PC-9 (cell line): ENCODE results near the gene PXT1. TPM values are rescaled to one million over a fixed set of nuclear protein-coding genes. Genes with fewer than 3 reads are reported as not detected.
"Not testable (repeated sequence)": the region's sequence is repeated elsewhere in the genome, so short reads cannot be mapped to it uniquely, and the experiment has no call there.

ENCODE experiments used
- BruUV-seq: library from RNA; stranded (reverse); fragments of 400-500 nt; replicated peaks from 2 replicates; lab custom pipeline; 2021; lab: Mats Ljungman, UMichigan
- CTCF ChIA-PET: fragments of 300-600 bp; sonication (Branson Sonifier 250); formaldehyde crosslinking; loops from one replicate; lab custom pipeline; 2022; ENCODE audit warnings: antibody characterized with exemption; lab: Charles Lee
- POLR2A ChIA-PET: fragments of 300-600 bp; sonication (Branson Sonifier 250); formaldehyde crosslinking; loops from one replicate; lab custom pipeline; 2022; ENCODE audit warnings: antibody characterized with exemption; ENCODE audit not compliant: unreplicated experiment; lab: Charles Lee
- DNase-seq, 2 experiments: peaks; one replicate each; pipeline versions ENCODE4 v3.0.0 to v3.0.0-alpha.2; 2015 to 2022; ENCODE audit warnings: mixed read lengths in 1 of 2
- H2AFZ ChIP-seq: fragments of 200-600 bp; sonication (generic); 2 replicates; pipeline ENCODE4 v1.8.1; 2017; ENCODE audit warnings: antibody characterized with exemption
- H3F3A ChIP-seq: fragments of 200-600 bp; sonication (generic); 2 replicates; pipeline ENCODE4 v1.8.1; 2017; ENCODE audit warnings: antibody characterized with exemption, mild to moderate bottlenecking, low read depth; ENCODE audit not compliant: insufficient read depth
- H3K27ac ChIP-seq: fragments of 200-600 bp; sonication (generic); 2 replicates; pipeline ENCODE4 v1.6.1; 2016; ENCODE audit warnings: mixed run types
- H3K27me3 ChIP-seq: fragments of 200-600 bp; sonication (generic); 2 replicates; pipeline ENCODE4 v1.6.1; 2016; ENCODE audit warnings: low read depth, mixed run types; ENCODE audit not compliant: insufficient read depth
- H3K36me3 ChIP-seq: fragments of 200-600 bp; sonication (generic); 2 replicates; pipeline ENCODE4 v1.6.1; 2016; ENCODE audit warnings: low read depth, mixed run types
- H3K4me1 ChIP-seq: fragments of 200-600 bp; sonication (generic); replicated peaks from 2 replicates; pipeline ENCODE4 v1.6.1; 2016; ENCODE audit warnings: mixed run types; ENCODE audit not compliant: insufficient read depth
- H3K4me2 ChIP-seq: fragments of 200-600 bp; sonication (generic); 2 replicates; pipeline ENCODE4 v1.6.1; 2017; ENCODE audit warnings: mixed run types
- H3K4me3 ChIP-seq: fragments of 200-600 bp; sonication (generic); 2 replicates; pipeline ENCODE4 v1.6.1; 2016; ENCODE audit warnings: mixed run types
- H3K79me2 ChIP-seq: fragments of 200-600 bp; sonication (generic); 2 replicates; pipeline ENCODE4 v1.6.1; 2017; ENCODE audit warnings: low read depth, mixed run types
- H3K9me2 ChIP-seq: fragments of 200-600 bp; sonication (generic); 2 replicates; pipeline ENCODE4 v1.8.1; 2017; ENCODE audit warnings: mild to moderate bottlenecking; ENCODE audit not compliant: insufficient read depth
- H3K9me3 ChIP-seq: fragments of 200-600 bp; sonication (generic); 2 replicates; pipeline ENCODE4 v1.8.1; 2016; ENCODE audit warnings: low read depth; ENCODE audit not compliant: insufficient read depth
- H4K20me1 ChIP-seq: fragments of 200-600 bp; sonication (generic); 2 replicates; pipeline ENCODE4 v1.8.1; 2017; ENCODE audit not compliant: insufficient read depth
- EZH2 ChIP-seq: fragments of 200-600 bp; sonication (generic); IDR thresholded peaks from 2 replicates; pipeline ENCODE4 v1.8.0; 2017; ENCODE audit warnings: antibody characterized with exemption, low read depth
- intact Hi-C: fragments of 100-400 bp; cut with micrococcal nuclease; formaldehyde crosslinking; loops from one replicate; pipeline ENCODE4 v1.10.0; 2022; ENCODE audit not compliant: unreplicated experiment
- total RNA-seq: library from RNA; stranded (reverse); gene quantifications from 2 replicates; pipeline ENCODE4 v1.2.3, GENCODE V29; 2021
- TF ChIP-seq, protein P1 (sequence below): fragments of 200-600 bp; sonication (generic); conservative IDR thresholded peaks from 2 replicates; pipeline ENCODE4 v1.6.1; 2017; ENCODE audit warnings: mixed run types, antibody characterized with exemption, mild to moderate bottlenecking, moderate library complexity

PXT1 gene
- total RNA-seq, 1 experiment from 2014 or later: not detected

DNA sequence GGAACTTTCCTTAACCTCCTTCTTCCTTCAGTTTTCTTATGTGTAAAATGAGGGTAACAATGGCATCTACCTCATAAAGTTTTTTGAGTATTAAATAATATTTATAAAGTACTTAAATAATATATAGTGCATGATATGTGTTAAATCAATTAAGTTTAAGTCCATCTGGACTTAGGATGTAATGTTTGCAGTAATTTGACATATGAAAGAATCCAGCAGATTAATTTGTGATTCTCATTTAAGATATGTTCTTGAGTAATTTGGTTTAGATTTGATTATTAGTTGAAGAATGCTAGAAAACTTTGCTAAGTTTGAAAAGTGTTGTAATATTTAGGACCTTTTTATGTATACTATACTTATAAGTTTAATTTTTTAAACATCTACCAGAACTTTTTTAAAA is 18.3 kb upstream of the PXT1 start:
- intact Hi-C loops: no loop called here
- Histone ChIP-seq H3F3A (peaks cover 7% of the 10 kb centered on the region; the same call in 1 of the 2 replicates), H3K27me3 (no peaks in the 10 kb centered on the region), H3K4me3 (no peak overlapping the region), H3K9me3 (no peaks in the 10 kb centered on the region), H3K36me3 (no peaks in the 10 kb centered on the region; the same call in 1 of the 2 replicates), H3K4me2 (no peak overlapping the region), H3K27ac (no peak overlapping the region), H2AFZ (no peak overlapping the region), H3K4me1 (0 out of 2 replicates have a peak, but pooled peaks cover under 1% of the 10 kb centered on the region), H4K20me1 (peaks cover 2% of the 10 kb centered on the region; the same call in 1 of the 2 replicates), H3K79me2 (peaks cover 85% of the 10 kb centered on the region), H3K9me2 (no peaks in the 10 kb centered on the region)
- no peak for TF ChIP-seq EZH2
- TF ChIP-seq, protein P1, sequence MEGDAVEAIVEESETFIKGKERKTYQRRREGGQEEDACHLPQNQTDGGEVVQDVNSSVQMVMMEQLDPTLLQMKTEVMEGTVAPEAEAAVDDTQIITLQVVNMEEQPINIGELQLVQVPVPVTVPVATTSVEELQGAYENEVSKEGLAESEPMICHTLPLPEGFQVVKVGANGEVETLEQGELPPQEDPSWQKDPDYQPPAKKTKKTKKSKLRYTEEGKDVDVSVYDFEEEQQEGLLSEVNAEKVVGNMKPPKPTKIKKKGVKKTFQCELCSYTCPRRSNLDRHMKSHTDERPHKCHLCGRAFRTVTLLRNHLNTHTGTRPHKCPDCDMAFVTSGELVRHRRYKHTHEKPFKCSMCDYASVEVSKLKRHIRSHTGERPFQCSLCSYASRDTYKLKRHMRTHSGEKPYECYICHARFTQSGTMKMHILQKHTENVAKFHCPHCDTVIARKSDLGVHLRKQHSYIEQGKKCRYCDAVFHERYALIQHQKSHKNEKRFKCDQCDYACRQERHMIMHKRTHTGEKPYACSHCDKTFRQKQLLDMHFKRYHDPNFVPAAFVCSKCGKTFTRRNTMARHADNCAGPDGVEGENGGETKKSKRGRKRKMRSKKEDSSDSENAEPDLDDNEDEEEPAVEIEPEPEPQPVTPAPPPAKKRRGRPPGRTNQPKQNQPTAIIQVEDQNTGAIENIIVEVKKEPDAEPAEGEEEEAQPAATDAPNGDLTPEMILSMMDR: no peak
- ChIA-PET CTCF (no interaction called here), POLR2A (no interaction called here)
- no TSS peak for BruUV-seq
- no peak for DNase-seq

GRCh38 chr6:36459501-36459900 is 16.8 kb upstream of the PXT1 start:
- Histone ChIP-seq H3K27ac (no peak overlapping the region), H2AFZ (no peak overlapping the region), H3K9me3 (no peaks in the 10 kb centered on the region), H3K9me2 (no peaks in the 10 kb centered on the region), H3K36me3 (no peaks in the 10 kb centered on the region; the same call in 1 of the 2 replicates), H3K27me3 (no peaks in the 10 kb centered on the region), H3K4me3 (no peak overlapping the region), H3K4me1 (peaks cover 10% of the 10 kb centered on the region), H3K4me2 (no peak overlapping the region), H3F3A (peaks cover 16% of the 10 kb centered on the region; the same call in 1 of the 2 replicates), H4K20me1 (peaks cover 15% of the 10 kb centered on the region), H3K79me2 (peaks cover 87% of the 10 kb centered on the region)
- intact Hi-C loops: no loop called here
- TF ChIP-seq EZH2: no peak
- TF ChIP-seq, protein P1: no peak
- BruUV-seq: no TSS peak
- ChIA-PET CTCF (no interaction called here), POLR2A (interaction anchor here (0.6 kb wide), 1 partner anchor 121 kb away, joined by 18 read pairs; no protein-coding TSS in a partner anchor)
- no peak for DNase-seq

DNA sequence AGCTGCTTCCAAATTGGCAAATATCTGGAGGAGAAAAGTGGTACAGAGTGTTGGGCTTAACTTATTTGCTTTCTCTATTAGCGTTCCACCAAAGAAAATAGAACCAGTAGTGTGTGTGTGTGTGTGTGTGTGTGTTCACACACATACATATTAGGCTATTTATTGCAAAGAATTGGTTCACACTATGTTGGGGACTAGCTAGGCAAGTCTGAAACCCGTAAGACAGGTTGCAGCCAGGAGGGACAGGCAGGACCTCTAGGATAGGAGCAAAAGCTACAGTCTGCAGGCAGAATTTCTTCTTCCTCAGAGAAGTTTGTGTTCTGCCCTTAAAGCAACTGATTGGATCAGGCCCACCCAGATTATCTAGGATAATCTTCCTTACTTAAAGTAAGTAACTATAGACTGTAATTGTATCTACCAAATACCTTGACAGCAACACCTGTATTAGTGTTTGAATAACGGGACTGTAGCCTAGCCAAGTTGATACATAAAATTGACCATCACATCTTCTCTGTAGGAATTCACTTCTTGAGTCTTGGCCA is 12.9 kb upstream of the PXT1 start:
- no peaks in the 10 kb centered on the region for H3K9me2 ChIP-seq
- no peaks in the 10 kb centered on the region for H3K9me3 ChIP-seq
- peak; percentile 35 to 67 for DNase-seq
- H4K20me1 ChIP-seq: peaks cover 15% of the 10 kb centered on the region
- H3K4me3 ChIP-seq: no peak overlapping the region
- H2AFZ ChIP-seq: no peak overlapping the region
- no peak for TF ChIP-seq EZH2
- TF ChIP-seq, protein P1: no peak
- peak overlapping the region; percentile 21 for H3K4me2 ChIP-seq
- H3K27ac ChIP-seq: no peak overlapping the region
- peaks cover 20% of the 10 kb centered on the region for H3F3A ChIP-seq
- peaks cover 89% of the 10 kb centered on the region for H3K79me2 ChIP-seq
- BruUV-seq: no TSS peak
- CTCF ChIA-PET: interaction anchor here (0.6 kb wide), 1 partner anchor 137 kb away, joined by 7 read pairs; no protein-coding TSS in a partner anchor
- intact Hi-C loops: no loop called here
- no peaks in the 10 kb centered on the region for H3K27me3 ChIP-seq
- POLR2A ChIA-PET: interaction anchor here (0.6 kb wide), 3 partner anchors 135 to 297 kb away, joined by 3 to 13 read pairs (median 3); no protein-coding TSS in a partner anchor
- peaks cover 10% of the 10 kb centered on the region for H3K4me1 ChIP-seq
- H3K36me3 ChIP-seq: peaks cover 16% of the 10 kb centered on the region; the same call in 1 of the 2 replicates

- CTCF ChIA-PET, H3K27me3 ChIP-seq, H2AFZ ChIP-seq, POLR2A ChIA-PET, H3K9me3 ChIP-seq, DNase-seq, BruUV-seq, H3K4me3 ChIP-seq, intact Hi-C loops, H3K9me2 ChIP-seq, H3K27ac ChIP-seq, H3K4me2 ChIP-seq: not testable (repeated sequence)
- Histone ChIP-seq H3K4me1 (peaks cover 10% of the 10 kb centered on the region), H3K79me2 (peaks cover 93% of the 10 kb centered on the region), H3K36me3 (peaks cover 16% of the 10 kb centered on the region; the same call in 1 of the 2 replicates), H4K20me1 (peaks cover 15% of the 10 kb centered on the region), H3F3A (peaks cover 24% of the 10 kb centered on the region)
These were observed 10.2 kb upstream of the PXT1 start for GRCh38 chr6:36452897-36453296.

DNA sequence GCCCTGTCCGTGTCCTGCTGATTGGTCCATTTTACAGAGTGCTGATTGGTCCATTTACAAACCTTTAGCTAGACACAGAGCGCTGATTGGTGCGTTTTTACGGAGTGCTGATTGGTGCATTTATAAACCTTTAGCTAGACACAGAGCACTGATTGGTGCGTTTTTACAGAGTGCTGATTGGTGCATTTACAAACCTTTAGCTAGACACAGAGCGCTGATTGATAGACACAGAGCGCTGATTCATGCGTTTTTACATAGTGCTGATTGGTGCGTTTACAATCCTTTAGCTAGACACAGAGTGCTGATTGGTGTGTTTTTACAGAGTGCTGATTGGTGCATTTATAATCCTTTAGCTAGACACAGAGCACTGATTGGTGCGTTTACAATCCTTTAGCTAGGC is 6.5 kb upstream of the PXT1 start:
- DNase-seq, H3K27ac ChIP-seq, H3K9me3 ChIP-seq, H3K4me2 ChIP-seq, intact Hi-C loops, H4K20me1 ChIP-seq, H3K4me1 ChIP-seq, H3K27me3 ChIP-seq, POLR2A ChIA-PET, H2AFZ ChIP-seq, BruUV-seq, H3K4me3 ChIP-seq, H3K9me2 ChIP-seq: not testable (repeated sequence)
- Histone ChIP-seq H3F3A (peaks cover 14% of the 10 kb centered on the region), H3K36me3 (peaks cover 16% of the 10 kb centered on the region; the same call in 1 of the 2 replicates), H3K79me2 (peaks cover 93% of the 10 kb centered on the region)
- CTCF ChIA-PET: interaction anchor here (0.6 kb wide), 1 partner anchor 635 kb away, joined by 7 read pairs; no protein-coding TSS in a partner anchor
